Measurements from ENCODE around the gene BICRA.
"Not testable (repeated sequence)": the region's sequence is repeated elsewhere in the genome, so short reads cannot be mapped to it uniquely, and the experiment has no call there.

Gene BICRA

DNA sequence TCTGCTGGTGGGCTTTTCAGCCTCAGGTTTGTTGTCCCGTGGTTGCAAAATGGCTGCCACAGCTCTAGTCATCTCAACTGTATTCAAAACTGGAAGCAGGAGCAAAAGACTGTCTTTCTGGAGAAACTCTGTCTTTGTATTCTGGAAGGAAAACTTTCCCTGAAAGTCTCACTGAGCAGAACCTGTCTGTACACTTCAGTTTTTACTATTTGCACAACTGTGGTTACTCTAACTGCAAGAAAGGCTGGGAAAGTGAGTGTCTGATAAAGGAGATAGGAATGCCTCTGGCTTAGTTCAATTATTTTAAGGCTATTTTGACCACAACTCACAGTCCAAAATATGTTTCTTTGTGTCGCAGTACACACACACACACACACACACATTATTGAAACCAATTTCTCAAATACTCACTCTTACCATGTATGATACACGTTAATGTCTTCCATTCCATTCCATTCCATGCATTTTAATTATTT is 54.5 kb downstream of the BICRA start:
- DNase-seq (ENCODE audit: low read depth in 2 of 2) = no peak

- DNase-seq (ENCODE audit: low read depth in 2 of 2) = no peak
Measured at GRCh38 chr19:47663911-47664771, 55.2 kb downstream of the BICRA start.

DNA sequence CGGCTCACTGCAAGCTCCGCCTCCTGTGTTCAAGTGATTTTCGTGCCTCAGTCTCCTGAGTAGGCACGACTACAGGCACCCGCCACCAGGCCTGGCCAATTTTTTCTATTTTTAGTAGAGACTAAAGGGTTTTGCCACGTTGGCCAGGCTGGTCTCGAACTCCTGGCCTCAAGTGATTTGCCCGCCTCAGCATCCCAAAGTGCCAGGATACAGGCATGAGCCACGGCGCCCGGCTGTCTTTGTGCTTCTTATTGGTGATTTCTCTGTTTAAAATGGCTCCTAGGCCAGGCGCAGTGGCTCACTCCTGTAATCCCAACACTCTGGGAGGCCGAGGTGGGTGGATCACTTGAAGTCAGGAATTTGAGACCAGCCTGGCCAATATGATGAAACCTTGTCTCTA is 59.6 kb downstream of the BICRA start:
- DNase-seq (ENCODE audit: low read depth in 2 of 2) = not testable (repeated sequence)

GRCh38 chr19:47670736-47671135 is 61.8 kb downstream of the BICRA start:
- no peak for DNase-seq (ENCODE audit: low read depth in 2 of 2)

GRCh38 chr19:47671499-47671898 is 62.6 kb downstream of the BICRA start:
- no peak for DNase-seq (ENCODE audit: low read depth in 2 of 2)

- DNase-seq (ENCODE audit: low read depth in 2 of 2) = no peak
Measured at GRCh38 chr19:47673426-47673825, 64.5 kb downstream of the BICRA start.

GRCh38 chr19:47674548-47674947 is 65.6 kb downstream of the BICRA start:
- no peak for DNase-seq (ENCODE audit: low read depth in 2 of 2)

DNA sequence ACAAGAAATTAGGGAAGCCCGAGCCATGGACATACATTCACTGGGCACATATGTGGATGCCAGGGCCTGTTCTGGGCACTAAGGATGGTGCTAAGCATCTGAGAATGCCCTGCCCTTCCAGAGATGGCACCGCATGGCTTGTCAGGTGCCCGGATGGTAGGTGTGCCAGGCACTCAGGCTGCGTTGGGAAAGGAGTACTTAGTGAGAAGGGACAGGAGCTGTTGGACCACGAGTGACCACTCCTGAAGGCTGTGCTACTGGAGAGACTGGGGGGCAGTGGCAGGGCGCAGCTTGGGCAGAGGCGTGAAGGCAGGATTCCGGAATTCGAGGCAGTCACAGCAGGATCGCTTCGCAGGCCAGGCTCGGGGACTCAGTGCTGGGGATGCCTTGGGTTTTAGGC is 66.3 kb downstream of the BICRA start:
- DNase-seq (ENCODE audit: low read depth in 2 of 2) = no peak

GRCh38 chr19:47675859-47676258 is 66.9 kb downstream of the BICRA start:
- no peak for DNase-seq (ENCODE audit: low read depth in 2 of 2)

- no peak for DNase-seq (ENCODE audit: low read depth in 2 of 2)
Measured at GRCh38 chr19:47676811-47677210, 67.9 kb downstream of the BICRA start.

DNA sequence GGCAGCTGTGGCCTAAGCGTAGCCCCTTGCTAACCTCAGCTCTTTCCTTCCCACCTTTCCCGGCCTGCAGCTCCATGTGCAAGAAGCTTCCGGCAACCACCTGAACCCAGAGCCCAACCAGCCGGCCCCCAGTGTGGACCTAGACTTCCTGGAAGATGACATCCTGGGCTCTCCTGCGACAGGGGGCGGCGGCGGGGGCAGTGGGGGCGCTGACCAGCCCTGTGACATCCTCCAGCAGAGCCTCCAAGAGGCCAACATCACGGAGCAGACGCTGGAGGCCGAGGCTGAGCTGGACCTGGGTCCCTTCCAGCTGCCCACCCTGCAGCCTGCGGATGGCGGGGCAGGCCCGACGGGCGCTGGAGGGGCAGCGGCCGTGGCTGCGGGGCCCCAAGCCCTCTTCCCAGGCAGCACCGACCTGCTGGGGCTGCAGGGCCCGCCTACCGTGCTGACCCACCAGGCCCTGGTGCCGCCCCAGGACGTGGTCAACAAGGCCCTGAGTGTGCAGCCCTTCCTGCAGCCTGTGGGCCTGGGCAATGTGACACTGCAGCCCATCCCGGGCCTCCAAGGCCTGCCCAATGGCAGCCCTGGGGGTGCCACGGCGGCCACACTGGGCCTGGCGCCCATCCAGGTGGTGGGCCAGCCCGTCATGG is 70.4 kb downstream of the BICRA start:
- no peak for DNase-seq (ENCODE audit: low read depth in 2 of 2)

DNA sequence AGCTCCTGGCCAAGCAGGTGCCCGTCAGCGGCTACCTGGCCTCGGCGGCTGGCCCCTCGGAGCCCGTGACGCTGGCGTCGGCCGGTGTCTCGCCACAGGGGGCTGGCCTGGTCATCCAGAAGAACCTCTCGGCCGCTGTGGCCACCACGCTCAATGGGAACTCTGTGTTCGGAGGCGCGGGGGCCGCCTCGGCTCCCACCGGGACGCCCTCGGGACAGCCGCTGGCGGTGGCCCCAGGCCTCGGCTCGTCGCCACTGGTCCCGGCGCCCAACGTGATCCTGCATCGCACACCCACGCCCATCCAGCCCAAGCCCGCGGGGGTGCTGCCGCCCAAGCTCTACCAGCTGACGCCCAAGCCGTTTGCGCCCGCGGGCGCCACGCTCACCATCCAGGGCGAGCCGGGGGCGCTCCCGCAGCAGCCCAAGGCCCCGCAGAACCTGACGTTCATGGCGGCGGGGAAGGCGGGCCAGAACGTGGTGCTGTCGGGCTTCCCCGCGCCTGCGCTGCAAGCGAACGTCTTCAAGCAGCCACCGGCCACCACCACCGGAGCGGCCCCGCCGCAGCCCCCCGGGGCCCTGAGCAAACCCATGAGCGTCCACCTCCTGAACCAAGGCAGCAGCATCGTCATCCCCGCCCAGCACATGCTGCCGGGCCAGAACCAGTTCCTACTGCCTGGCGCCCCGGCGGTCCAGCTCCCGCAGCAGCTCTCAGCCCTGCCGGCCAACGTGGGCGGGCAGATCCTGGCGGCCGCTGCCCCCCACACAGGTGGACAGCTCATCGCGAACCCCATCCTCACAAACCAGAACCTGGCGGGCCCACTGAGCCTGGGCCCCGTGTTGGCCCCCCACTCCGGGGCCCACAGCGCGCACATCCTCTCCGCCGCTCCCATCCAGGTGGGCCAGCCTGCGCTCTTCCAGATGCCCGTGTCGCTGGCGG is 71.3 kb downstream of the BICRA start:
- DNase-seq (ENCODE audit: low read depth in 2 of 2) = no peak

DNA sequence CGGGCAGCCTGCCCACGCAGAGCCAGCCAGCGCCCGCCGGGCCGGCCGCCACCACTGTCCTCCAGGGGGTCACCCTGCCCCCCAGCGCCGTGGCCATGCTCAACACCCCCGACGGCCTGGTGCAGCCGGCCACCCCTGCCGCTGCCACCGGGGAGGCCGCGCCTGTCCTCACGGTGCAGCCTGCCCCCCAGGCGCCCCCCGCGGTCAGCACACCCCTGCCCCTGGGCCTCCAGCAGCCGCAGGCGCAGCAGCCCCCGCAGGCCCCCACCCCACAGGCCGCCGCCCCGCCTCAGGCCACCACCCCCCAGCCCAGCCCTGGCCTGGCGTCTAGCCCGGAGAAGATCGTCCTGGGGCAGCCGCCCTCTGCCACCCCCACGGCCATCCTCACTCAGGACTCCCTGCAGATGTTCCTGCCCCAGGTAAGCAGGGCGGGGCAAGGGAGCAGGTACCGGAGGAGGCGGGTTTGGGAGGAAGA is 72.0 kb downstream of the BICRA start:
- no peak for DNase-seq (ENCODE audit: low read depth in 2 of 2)

GRCh38 chr19:47681388-47681787 is 72.5 kb downstream of the BICRA start:
- DNase-seq (ENCODE audit: low read depth in 2 of 2) = no peak

DNA sequence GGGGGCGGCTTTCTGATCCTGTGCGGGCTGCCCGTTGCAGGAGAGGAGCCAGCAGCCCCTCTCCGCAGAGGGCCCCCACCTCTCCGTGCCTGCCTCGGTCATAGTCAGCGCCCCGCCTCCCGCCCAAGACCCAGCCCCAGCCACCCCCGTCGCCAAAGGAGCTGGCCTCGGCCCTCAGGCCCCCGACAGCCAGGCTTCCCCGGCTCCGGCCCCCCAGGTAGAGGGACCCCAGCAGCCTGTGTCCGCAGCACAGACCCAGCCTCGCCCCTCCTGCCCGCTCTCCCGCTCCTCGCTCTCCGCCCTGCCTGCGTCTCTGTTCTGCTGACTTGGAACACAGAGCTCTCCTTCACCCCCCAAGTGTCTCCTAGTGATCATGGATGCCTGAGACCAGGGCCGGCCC is 73.0 kb downstream of the BICRA start:
- DNase-seq (ENCODE audit: low read depth in 2 of 2) = no peak

DNA sequence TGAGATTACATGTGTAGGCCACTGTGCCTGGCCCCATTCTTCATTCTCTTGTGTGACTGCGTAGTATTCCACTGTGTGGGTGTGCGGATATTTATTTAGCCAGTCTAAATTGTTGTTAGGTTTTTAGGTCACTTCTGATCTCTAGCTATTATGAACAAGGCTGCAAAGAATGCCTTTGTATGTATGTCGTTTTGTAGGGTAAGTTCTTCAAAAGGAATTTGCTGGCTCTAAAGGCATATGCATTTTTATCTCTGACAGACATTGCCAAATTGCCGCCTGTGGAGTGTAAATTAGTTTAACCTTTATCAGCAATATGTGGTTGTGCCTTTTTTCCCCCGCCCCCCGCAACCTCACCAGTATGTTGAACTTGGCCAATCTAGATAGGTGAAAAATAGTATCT is 74.0 kb downstream of the BICRA start:
- DNase-seq (ENCODE audit: low read depth in 2 of 2) = no peak

DNA sequence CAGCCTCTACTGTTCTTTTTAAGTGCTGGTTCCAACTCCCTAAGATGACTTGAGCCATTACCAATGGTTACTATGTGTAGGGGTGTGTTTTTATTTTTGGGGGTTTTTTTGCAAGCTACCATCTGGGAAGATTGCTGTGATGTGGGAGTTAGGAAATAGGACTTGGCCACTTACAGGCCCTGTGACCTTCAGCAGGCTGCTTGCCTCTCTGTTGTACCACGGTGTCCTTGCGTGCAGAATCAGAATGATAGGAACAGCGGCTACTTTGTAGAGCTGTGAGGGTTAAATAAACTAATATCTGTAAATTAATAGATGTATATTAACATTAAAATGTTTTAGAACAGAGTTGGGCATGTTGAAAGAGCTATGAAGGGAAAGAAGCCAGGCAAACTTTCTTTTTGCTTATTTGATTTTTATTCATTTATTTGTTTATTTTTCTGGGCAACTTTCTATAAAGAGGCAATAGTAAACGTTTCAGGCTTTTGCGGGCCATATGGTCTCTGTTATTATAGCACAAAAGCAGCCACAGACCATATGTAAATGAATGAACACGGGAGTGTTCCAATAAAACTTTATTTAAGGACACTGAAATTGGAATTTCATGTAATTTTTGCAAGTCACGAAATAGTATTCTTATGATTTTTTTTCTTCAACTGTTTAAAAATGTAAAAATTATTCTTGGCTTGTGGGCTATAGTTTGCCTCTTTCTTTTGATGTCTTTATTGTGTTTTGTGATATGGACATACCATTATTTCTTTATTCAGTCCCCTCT is 77.9 kb downstream of the BICRA start:
- no peak for DNase-seq (ENCODE audit: low read depth in 2 of 2)

DNA sequence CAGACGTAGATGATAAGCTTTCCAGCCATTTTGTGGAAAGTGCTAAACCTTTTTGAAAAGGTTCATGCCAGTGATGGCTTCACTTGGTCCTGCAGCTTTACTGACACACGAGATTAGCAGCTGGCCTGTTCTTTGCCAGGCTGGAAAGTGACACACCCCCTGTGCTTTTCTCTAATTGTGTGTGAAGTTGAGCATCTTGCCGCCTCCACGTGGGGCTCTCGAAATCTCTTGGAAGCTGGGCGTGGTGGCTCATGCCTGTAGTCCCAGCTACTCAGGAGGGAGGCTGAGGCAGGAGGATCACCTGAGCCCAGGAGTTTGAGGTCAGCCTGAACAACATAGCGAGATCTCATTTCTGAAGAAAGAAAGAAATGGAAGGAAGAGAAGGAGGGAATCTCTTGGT is 79.0 kb downstream of the BICRA start:
- DNase-seq (ENCODE audit: low read depth in 2 of 2) = no peak

DNA sequence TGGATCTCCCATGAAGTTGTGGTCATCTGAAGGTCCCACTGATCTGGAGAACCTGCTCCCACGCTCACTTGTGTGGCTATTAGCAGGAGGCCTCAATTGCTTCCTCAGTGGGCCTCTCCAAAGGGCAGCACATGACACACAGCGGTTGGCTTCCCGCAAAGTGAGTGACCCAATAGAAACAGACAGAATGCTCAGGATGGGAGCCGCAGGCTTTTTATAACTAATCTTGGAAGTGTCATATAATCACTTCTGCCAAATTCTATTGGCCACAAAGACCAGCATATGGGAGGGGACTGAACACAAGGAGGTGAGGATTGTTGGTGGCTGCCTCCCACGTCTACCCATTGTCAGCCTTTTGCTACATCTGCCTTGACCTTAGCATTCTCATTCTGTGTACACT is 82.2 kb downstream of the BICRA start:
- no peak for DNase-seq (ENCODE audit: low read depth in 2 of 2)

DNA sequence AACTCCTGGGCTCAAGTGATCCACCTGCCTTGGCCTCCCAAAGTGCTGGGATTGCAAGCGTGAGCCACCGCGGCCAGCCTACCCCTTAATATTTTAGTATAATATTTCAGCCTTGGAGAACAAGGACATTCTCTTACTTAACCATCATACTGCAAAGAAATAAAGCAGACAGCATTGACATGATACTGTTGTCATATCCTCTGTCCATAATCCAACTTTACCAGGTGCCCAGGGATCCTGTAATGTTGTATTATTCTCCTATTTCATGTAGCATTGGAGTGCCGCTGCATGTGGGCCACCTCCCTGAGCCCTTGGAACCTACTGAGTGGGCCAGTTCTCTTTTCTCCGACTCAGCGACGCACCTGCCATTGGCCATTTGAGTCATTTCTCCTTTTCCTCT is 82.8 kb downstream of the BICRA start:
- DNase-seq (ENCODE audit: low read depth in 2 of 2) = no peak

DNA sequence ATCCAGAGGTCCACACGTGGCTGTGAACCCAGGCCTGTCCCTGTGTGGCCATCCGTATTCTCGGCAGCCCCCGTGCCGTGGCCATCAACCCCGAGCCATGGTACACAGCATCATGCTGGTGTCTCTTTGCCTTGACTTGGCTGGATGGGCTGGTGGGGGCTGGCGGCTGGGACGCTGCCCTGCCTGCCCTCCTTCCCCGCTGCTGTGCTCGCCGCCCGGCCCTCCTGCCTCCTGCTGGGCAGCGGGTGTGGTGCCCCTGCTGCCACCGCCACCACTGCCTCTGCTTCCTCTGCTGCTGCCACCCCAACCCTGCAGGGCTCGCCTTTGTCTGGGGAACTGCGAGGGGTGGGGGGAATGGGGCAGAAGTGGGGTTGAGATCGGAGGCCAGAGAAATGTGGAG is 84.6 kb downstream of the BICRA start:
- DNase-seq (ENCODE audit: low read depth in 2 of 2) = no peak
